OCI-LY3 (cell line): ENCODE measurements around the gene IL1R1.

ENCODE experiments used
- H2AFZ ChIP-seq: fragments of 200-600, 300-600 bp; shearing (Covaris generic); 2 replicates; pipeline ENCODE4 v1.6.0; 2014; ENCODE audit warnings: antibody characterized with exemption, low read depth, low read length
- H3K27ac ChIP-seq: fragments of 200-600, 300-600 bp; sonication (generic); 2 replicates; pipeline ENCODE4 v1.5.1; 2014; ENCODE audit warnings: mild to moderate bottlenecking, low read length, moderate library complexity, mixed read lengths
- H3K27me3 ChIP-seq: fragments of 200-600, 300-600 bp; sonication (generic); 2 replicates; pipeline ENCODE4 v1.6.1; 2014; ENCODE audit warnings: low read depth, low read length, mixed read lengths
- H3K36me3 ChIP-seq: fragments of 200-600, 300-600 bp; sonication (generic); replicated peaks from 2 replicates; pipeline ENCODE3; 2014; ENCODE audit warnings: low read depth, low read length, mixed read lengths
- H3K4me1 ChIP-seq: fragments of 300-600, 200-600 bp; sonication (generic); 2 replicates; pipeline ENCODE4 v1.6.1; 2014; ENCODE audit warnings: low read length, mixed read lengths
- H3K4me2 ChIP-seq: fragments of 200-600, 300-600 bp; sonication (generic); 2 replicates; pipeline ENCODE4 v1.6.1; 2014; ENCODE audit warnings: low read length, mixed read lengths
- H3K4me3 ChIP-seq: fragments of 300-600, 200-600 bp; sonication (generic); 2 replicates; pipeline ENCODE4 v1.5.1; 2014; ENCODE audit warnings: antibody characterized with exemption, mild to moderate bottlenecking, low read length, moderate library complexity
- H3K79me2 ChIP-seq: fragments of 300-600, 200-600 bp; shearing (Covaris generic); 2 replicates; pipeline ENCODE4 v1.6.1; 2014; ENCODE audit warnings: mild to moderate bottlenecking, low read length, mixed read lengths
- H3K9ac ChIP-seq: fragments of 300-600, 200-600 bp; shearing (Covaris generic); 2 replicates; pipeline ENCODE4 v1.6.0; 2014; ENCODE audit warnings: mild to moderate bottlenecking, low read length, moderate library complexity
- H3K9me3 ChIP-seq: fragments of 200-600, 300-600 bp; shearing (Covaris generic); 2 replicates; pipeline ENCODE4 v1.6.1; 2014; ENCODE audit warnings: low read length, mixed read lengths; ENCODE audit not compliant: insufficient read depth
- H4K20me1 ChIP-seq: fragments of 200-600, 300-600 bp; sonication (generic); 2 replicates; pipeline ENCODE4 v1.6.1; 2016; ENCODE audit warnings: low read length, mixed read lengths; ENCODE audit not compliant: insufficient read depth
- EZH2phosphoT487 ChIP-seq: fragments of 200-600 bp; shearing (Covaris generic); IDR thresholded peaks from 2 replicates; pipeline ENCODE4 v1.6.1; 2018; ENCODE audit warnings: antibody characterized with exemption, mixed run types, low read depth
- TF ChIP-seq, protein P1 (sequence below): fragments of 200-600, 300-600 bp; sonication (generic); IDR thresholded peaks from 2 replicates; pipeline ENCODE4 v1.5.1; 2014; ENCODE audit warnings: antibody characterized with exemption, low read length, low read depth

IL1R1 gene

GRCh38 chr2:102144128-102144527, 1.6 kb downstream of the IL1R1 start:
- no peaks in the 10 kb centered on the region for H3K27me3 ChIP-seq
- H3K4me1 ChIP-seq, result no peaks in the 10 kb centered on the region
- H3K4me2 ChIP-seq, result no peak overlapping the region
- H3K79me2 ChIP-seq, result no peaks in the 10 kb centered on the region
- no peaks in the 10 kb centered on the region for H4K20me1 ChIP-seq
- H3K4me3 ChIP-seq, result no peak overlapping the region
- no peaks in the 10 kb centered on the region for H3K36me3 ChIP-seq
- no peak overlapping the region for H3K9ac ChIP-seq
- H3K9me3 ChIP-seq, result peaks cover 18% of the 10 kb centered on the region
- TF ChIP-seq, protein P1, sequence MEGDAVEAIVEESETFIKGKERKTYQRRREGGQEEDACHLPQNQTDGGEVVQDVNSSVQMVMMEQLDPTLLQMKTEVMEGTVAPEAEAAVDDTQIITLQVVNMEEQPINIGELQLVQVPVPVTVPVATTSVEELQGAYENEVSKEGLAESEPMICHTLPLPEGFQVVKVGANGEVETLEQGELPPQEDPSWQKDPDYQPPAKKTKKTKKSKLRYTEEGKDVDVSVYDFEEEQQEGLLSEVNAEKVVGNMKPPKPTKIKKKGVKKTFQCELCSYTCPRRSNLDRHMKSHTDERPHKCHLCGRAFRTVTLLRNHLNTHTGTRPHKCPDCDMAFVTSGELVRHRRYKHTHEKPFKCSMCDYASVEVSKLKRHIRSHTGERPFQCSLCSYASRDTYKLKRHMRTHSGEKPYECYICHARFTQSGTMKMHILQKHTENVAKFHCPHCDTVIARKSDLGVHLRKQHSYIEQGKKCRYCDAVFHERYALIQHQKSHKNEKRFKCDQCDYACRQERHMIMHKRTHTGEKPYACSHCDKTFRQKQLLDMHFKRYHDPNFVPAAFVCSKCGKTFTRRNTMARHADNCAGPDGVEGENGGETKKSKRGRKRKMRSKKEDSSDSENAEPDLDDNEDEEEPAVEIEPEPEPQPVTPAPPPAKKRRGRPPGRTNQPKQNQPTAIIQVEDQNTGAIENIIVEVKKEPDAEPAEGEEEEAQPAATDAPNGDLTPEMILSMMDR, result no peak
- no peak for TF ChIP-seq EZH2phosphoT487
- no peak overlapping the region for H2AFZ ChIP-seq
- no peak overlapping the region for H3K27ac ChIP-seq

GRCh38 chr2:102145107-102145506, 2.6 kb downstream of the IL1R1 start:
- TF ChIP-seq, protein P1, result no peak
- TF ChIP-seq EZH2phosphoT487, result no peak
- H3K4me2 ChIP-seq, result no peak overlapping the region
- H3K4me1 ChIP-seq, result no peaks in the 10 kb centered on the region
- no peaks in the 10 kb centered on the region for H3K79me2 ChIP-seq
- H3K9me3 ChIP-seq, result peaks cover 18% of the 10 kb centered on the region
- no peak overlapping the region for H3K27ac ChIP-seq
- H3K36me3 ChIP-seq, result no peaks in the 10 kb centered on the region
- no peak overlapping the region for H3K9ac ChIP-seq
- no peaks in the 10 kb centered on the region for H4K20me1 ChIP-seq
- H3K27me3 ChIP-seq, result no peaks in the 10 kb centered on the region
- H2AFZ ChIP-seq, result no peak overlapping the region
- no peak overlapping the region for H3K4me3 ChIP-seq

DNA sequence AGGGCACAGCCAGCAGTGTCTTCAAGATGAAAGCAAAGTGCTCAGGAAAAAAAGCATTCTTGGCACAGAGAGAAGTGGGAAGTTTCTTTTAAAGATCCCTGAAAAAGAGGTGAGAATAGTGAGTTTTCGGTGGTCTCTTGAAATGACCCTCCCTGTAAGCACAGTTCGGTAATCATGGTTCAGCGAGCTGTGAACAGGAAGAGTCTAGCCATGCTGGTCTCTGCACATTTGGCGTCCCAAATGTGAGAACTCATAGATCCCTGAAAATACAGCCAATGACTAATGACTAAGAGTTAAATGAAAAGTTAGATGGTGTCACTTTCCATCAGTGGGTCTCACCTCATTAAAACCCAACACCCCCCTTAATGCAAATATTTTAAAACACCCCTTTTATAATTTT, 3.4 kb downstream of the IL1R1 start:
- TF ChIP-seq EZH2phosphoT487, result no peak
- TF ChIP-seq, protein P1, result no peak
- Histone ChIP-seq H4K20me1 (no peaks in the 10 kb centered on the region), H3K36me3 (no peaks in the 10 kb centered on the region), H3K9me3 (peaks cover 18% of the 10 kb centered on the region), H3K4me1 (no peaks in the 10 kb centered on the region), H3K4me3 (no peak overlapping the region), H3K9ac (no peak overlapping the region), H3K4me2 (no peak overlapping the region), H3K27ac (no peak overlapping the region), H3K79me2 (no peaks in the 10 kb centered on the region), H2AFZ (no peak overlapping the region), H3K27me3 (no peaks in the 10 kb centered on the region)

DNA sequence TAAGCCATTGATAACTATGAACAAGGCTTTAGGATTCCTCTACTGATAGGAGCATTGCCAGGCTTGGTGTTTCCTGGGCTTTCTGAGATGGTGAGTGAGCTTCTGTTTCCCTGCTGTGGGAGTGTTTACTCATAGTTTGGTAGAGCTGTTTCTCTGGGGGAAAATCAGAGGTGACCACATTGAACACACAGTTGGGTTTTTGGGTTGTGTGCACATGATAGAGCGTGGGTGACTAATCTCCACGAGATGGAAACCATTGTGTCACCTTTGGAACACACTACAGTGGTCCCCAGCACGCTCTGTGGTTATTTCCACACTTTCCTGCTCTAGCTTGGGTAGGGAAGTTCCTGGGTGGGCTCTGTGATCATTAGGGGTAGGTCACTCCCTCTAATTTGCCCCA, 5.4 kb downstream of the IL1R1 start:
- Histone ChIP-seq H3K27ac (no peak overlapping the region), H3K9ac (no peak overlapping the region), H3K79me2 (no peaks in the 10 kb centered on the region), H2AFZ (no peak overlapping the region), H3K27me3 (no peaks in the 10 kb centered on the region), H3K36me3 (no peaks in the 10 kb centered on the region), H3K4me2 (no peak overlapping the region), H3K4me3 (no peak overlapping the region), H3K9me3 (peaks cover 18% of the 10 kb centered on the region), H4K20me1 (no peaks in the 10 kb centered on the region), H3K4me1 (no peaks in the 10 kb centered on the region)
- TF ChIP-seq, protein P1, result no peak
- TF ChIP-seq EZH2phosphoT487, result no peak
